ENCODE results near the gene LILRB1.

DNA sequence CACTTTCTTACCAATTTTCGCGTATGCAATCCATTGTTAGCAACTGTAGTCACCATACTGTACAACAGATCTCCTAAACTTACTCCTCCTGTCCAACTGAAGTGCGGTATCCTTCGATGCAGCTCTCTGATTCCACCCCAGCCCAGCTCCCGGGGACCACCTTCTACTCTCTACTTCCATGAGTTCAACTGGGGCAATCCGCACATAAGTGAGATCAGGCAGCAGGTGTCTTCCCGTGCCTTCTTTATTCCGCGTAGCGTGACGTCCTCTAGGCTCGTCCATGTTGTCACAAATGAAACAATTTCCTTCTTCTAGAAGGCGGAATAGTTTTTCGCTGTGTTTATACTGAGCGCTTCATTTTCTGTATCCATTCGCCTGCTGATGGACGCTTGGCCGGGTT, 8.4 kb downstream of the LILRB1 start:
- TF ChIP-seq CTCF (conservative IDR thresholded peaks at IDR 0.05 in 1 of 2, IDR thresholded peaks at IDR 0.05 in 1 of 2; ENCODE audit: low read depth in 1 of 2, low read length in 2 of 2), result no peak
- TF ChIP-seq EZH2 (IDR thresholded peaks at IDR 0.05; ENCODE audit: low read length, missing control alignments), result no peak
